ENCODE data around the gene FAM53A.

The FAM53A gene

GRCh38 chr4:1591107-1591506, 93.0 kb downstream of the FAM53A start:
- no peak for DNase-seq (ENCODE audit: low read depth)

- DNase-seq (ENCODE audit: low read depth), result no peak
Observed at GRCh38 chr4:1590244-1590643, 93.9 kb downstream of the FAM53A start.
